SU-DHL-6 (cell line): ENCODE measurements around the gene VPS37C.

Experiments
- H2AFZ ChIP-seq: fragments of 200-600 bp; sonication (generic); 2 replicates; pipeline ENCODE4 v1.6.1; 2014; ENCODE audit warnings: low read depth, mild to moderate bottlenecking, moderate library complexity, mixed read lengths, antibody characterized with exemption, low read length; ENCODE audit not compliant: severe bottlenecking
- H3F3A ChIP-seq: fragments of 200-600 bp; shearing (Covaris generic); 2 replicates; pipeline ENCODE4 v1.6.0; 2016; ENCODE audit warnings: antibody characterized with exemption, mild to moderate bottlenecking; ENCODE audit not compliant: insufficient read depth
- H3K27ac ChIP-seq: fragments of 200-600 bp; sonication (generic); 2 replicates; pipeline ENCODE4 v1.5.1; 2016; ENCODE audit warnings: low read depth, mild to moderate bottlenecking, low read length, moderate library complexity, mixed read lengths
- H3K27me3 ChIP-seq: fragments of 200-600 bp; sonication (generic), shearing (Covaris generic); 2 replicates; pipeline ENCODE4 v1.6.0; 2014; ENCODE audit warnings: mild to moderate bottlenecking, low read length
- H3K36me3 ChIP-seq: fragments of 200-600 bp; sonication (generic); 2 replicates; pipeline ENCODE4 v1.6.1; 2014; ENCODE audit warnings: mild to moderate bottlenecking, low read length, mixed read lengths
- H3K4me2 ChIP-seq: fragments of 300-600, 200-600 bp; shearing (Covaris generic), sonication (generic); 2 replicates; pipeline ENCODE4 v1.6.0; 2014; ENCODE audit warnings: low read length, low read depth, mild to moderate bottlenecking; ENCODE audit not compliant: poor library complexity, severe bottlenecking
- H3K4me3 ChIP-seq: fragments of 200-600 bp; sonication (generic); 2 replicates; pipeline ENCODE4 v1.5.1; 2014; ENCODE audit warnings: antibody characterized with exemption, low read length, mild to moderate bottlenecking, mixed read lengths; ENCODE audit not compliant: insufficient read depth, poor library complexity, severe bottlenecking
- H3K79me2 ChIP-seq: fragments of 200-600 bp; sonication (generic); 2 replicates; pipeline ENCODE4 v1.6.1; 2014; ENCODE audit warnings: mild to moderate bottlenecking, low read length, moderate library complexity; ENCODE audit not compliant: insufficient read depth
- H3K9ac ChIP-seq: fragments of 200-600 bp; sonication (generic); 2 replicates; pipeline ENCODE4 v1.7.0; 2014; ENCODE audit warnings: mild to moderate bottlenecking, low read length
- H3K9me2 ChIP-seq: fragments of 200-600 bp; sonication (generic); replicated peaks from 2 replicates; pipeline ENCODE4 v1.6.1; 2014; ENCODE audit warnings: low read length; ENCODE audit not compliant: insufficient read depth
- H3K9me3 ChIP-seq: fragments of 200-600 bp; sonication (generic); 2 replicates; pipeline ENCODE4 v1.6.1; 2014; ENCODE audit warnings: low read length, mixed read lengths; ENCODE audit not compliant: insufficient read depth
- H4K20me1 ChIP-seq: fragments of 200-600 bp; sonication (generic); 2 replicates; pipeline ENCODE4 v1.6.1; 2014; ENCODE audit warnings: low read depth, mild to moderate bottlenecking, antibody characterized with exemption, low read length, moderate library complexity, mixed read lengths
- EZH2phosphoT487 ChIP-seq: fragments of 200-600 bp; sonication (generic), shearing (Covaris generic); conservative IDR thresholded peaks from 2 replicates; pipeline ENCODE4 v1.6.1; 2018; ENCODE audit warnings: mild to moderate bottlenecking, antibody characterized with exemption, low read length, moderate library complexity, mixed read lengths
- TF ChIP-seq, protein P1 (sequence below): fragments of 200-600 bp; sonication (generic); IDR thresholded peaks from one replicate; pipeline ENCODE4 v1.5.1; 2017; ENCODE audit warnings: antibody characterized with exemption, mild to moderate bottlenecking, low read length, moderate library complexity; ENCODE audit not compliant: insufficient read depth, poor library complexity, severe bottlenecking

The VPS37C gene

DNA sequence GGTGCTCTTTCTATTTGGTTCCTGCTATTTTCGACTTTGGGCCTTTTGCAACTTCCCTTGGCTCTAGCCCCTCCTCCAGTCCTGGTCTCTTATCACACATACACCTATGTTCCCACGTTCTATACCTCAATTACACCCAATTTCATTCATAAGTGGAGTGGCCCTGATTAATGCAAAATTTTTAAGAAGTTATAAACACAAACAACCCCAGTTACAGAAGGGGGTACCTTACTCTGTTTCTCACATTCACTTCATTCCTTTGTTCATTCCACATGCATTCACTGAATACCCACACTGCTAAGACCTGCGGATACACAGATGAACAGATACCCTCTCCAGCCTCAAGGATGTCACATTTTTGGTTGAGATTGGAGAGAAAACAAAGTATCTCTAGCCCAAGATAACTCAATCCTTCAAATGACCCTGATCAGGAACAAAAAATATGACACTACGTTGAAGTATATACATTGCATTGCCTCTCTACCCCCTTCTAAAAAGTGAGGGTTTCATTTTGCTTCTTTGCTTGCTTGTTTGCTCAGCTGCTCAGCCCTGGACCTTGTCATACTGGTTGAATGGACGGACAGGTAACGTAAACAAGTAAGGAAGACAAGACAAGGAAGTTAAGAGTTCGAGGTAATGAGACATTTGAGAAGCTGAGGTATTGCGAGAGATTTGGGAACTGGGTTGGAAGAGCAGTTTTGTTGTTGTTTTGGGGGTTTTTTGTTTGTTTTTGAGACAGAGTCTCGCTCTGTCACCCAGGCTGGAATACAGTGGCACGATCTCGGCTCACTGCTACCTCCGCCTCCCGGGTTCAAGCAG is 3.6 kb upstream of the VPS37C start:
- TF ChIP-seq, protein P1, sequence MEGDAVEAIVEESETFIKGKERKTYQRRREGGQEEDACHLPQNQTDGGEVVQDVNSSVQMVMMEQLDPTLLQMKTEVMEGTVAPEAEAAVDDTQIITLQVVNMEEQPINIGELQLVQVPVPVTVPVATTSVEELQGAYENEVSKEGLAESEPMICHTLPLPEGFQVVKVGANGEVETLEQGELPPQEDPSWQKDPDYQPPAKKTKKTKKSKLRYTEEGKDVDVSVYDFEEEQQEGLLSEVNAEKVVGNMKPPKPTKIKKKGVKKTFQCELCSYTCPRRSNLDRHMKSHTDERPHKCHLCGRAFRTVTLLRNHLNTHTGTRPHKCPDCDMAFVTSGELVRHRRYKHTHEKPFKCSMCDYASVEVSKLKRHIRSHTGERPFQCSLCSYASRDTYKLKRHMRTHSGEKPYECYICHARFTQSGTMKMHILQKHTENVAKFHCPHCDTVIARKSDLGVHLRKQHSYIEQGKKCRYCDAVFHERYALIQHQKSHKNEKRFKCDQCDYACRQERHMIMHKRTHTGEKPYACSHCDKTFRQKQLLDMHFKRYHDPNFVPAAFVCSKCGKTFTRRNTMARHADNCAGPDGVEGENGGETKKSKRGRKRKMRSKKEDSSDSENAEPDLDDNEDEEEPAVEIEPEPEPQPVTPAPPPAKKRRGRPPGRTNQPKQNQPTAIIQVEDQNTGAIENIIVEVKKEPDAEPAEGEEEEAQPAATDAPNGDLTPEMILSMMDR, result no peak
- no peak for TF ChIP-seq EZH2phosphoT487
- Histone ChIP-seq H3K9me2 (no peaks in the 10 kb centered on the region), H3K9me3 (no peaks in the 10 kb centered on the region), H3F3A (peaks cover 11% of the 10 kb centered on the region; the same call in 1 of the 2 replicates), H3K4me3 (no peak overlapping the region), H3K36me3 (no peaks in the 10 kb centered on the region), H3K27ac (no peak overlapping the region), H3K79me2 (peaks cover 7% of the 10 kb centered on the region; the same call in 1 of the 2 replicates), H3K27me3 (no peaks in the 10 kb centered on the region), H3K4me2 (no peak overlapping the region), H4K20me1 (no peaks in the 10 kb centered on the region), H3K9ac (no peak overlapping the region), H2AFZ (no peak overlapping the region)

DNA sequence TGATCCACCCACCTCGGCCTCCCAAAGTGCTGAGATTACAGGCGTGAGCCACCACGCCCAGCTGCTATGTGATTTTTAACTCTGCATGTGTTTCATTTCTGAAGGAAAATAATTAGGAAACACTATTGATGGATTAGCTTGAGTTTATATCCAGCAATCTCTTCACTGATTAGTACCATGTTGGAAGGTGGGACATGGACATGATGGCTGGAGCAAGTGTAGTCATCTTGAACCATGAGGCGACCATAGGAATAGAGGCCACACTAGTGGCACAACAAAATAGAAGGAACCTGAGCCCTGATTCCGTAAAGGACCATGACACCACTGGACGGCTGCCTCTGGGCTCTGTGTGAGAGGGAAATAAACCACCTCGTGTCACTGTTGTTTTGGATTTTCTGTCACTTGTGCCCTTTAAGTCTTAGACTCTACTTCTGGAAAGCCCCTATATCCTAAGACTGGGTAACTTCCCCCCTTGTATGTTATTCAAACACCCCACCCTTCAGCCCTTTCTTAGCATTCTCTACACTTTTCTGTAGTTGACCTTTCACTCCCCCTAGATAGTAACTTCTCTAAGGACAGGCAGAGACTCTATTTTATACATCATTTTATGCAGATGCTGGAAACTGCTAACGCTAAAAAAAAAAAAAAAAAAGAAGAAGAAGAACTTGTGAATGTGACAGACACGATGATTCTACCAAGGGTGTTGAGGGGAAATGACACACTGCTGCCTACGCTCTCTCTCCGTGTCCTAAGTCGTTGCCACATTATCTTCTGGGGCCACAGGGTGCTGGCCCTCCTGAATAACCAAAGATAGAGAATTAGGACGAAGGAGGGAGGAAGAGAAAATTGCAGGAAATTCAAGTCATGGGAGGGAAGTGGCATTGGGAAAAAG is 2.7 kb upstream of the VPS37C start:
- Histone ChIP-seq H3K9me3 (no peaks in the 10 kb centered on the region), H3K4me2 (no peak overlapping the region), H3F3A (peaks cover 11% of the 10 kb centered on the region; the same call in 1 of the 2 replicates), H3K27me3 (no peaks in the 10 kb centered on the region), H3K4me3 (no peak overlapping the region), H3K27ac (no peak overlapping the region), H3K9me2 (no peaks in the 10 kb centered on the region), H3K79me2 (peaks cover 7% of the 10 kb centered on the region; the same call in 1 of the 2 replicates), H3K36me3 (no peaks in the 10 kb centered on the region), H4K20me1 (no peaks in the 10 kb centered on the region), H3K9ac (no peak overlapping the region), H2AFZ (no peak overlapping the region)
- no peak for TF ChIP-seq EZH2phosphoT487
- TF ChIP-seq, protein P1, result no peak

DNA sequence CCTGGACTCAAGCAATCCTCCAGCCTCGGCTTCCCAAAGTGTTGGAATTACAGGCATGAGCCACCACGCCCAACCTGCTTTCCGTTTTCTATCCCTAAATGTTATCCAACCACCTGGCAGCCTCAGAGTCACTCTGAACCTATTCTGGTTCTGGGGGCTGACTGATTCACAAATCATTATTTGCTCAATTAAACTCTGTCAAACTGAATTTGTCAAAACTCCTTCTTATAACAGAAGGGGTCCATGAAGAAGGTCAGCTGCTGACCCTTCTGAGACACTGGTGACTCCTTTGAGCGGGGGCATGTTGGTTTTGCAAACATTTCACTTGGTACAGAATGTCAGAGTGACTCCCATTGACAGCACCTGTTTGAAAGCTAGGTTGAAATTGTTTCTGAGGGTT is 1.8 kb upstream of the VPS37C start:
- Histone ChIP-seq H3K4me3 (no peak overlapping the region), H2AFZ (no peak overlapping the region), H3K27ac (no peak overlapping the region), H4K20me1 (no peaks in the 10 kb centered on the region), H3K79me2 (peaks cover 7% of the 10 kb centered on the region; the same call in 1 of the 2 replicates), H3K27me3 (no peaks in the 10 kb centered on the region), H3K4me2 (no peak overlapping the region), H3F3A (peaks cover 11% of the 10 kb centered on the region; the same call in 1 of the 2 replicates), H3K9me2 (no peaks in the 10 kb centered on the region), H3K9ac (no peak overlapping the region), H3K36me3 (no peaks in the 10 kb centered on the region), H3K9me3 (no peaks in the 10 kb centered on the region)
- TF ChIP-seq EZH2phosphoT487, result no peak
- TF ChIP-seq, protein P1, result no peak
